H9 (cell line): ENCODE data around the gene LHFPL5. TPM values are rescaled to one million over a fixed set of nuclear protein-coding genes. Genes with fewer than 3 reads are reported as not detected.
A peak's percentile ranks its signal among the peaks of the same experiment; 100 is the strongest.

Experiments used
- DNase-seq: peaks from one replicate; pipeline ENCODE4 v3.0.0-alpha.2; 2017
- H2AFZ ChIP-seq: one replicate; pipeline ENCODE4 v1.6.1; 2013; ENCODE audit warnings: mild to moderate bottlenecking, low read length, control low read depth, moderate library complexity
- H2AK5ac ChIP-seq: 2 replicates; pipeline ENCODE4 v1.6.1; 2013; ENCODE audit warnings: low read length, control low read depth, mixed read lengths; ENCODE audit not compliant: insufficient read length
- H2BK120ac ChIP-seq: one replicate; pipeline ENCODE4 v1.6.1; 2013; ENCODE audit warnings: low read depth, mild to moderate bottlenecking, low read length, control low read depth, inconsistent platforms; ENCODE audit not compliant: poor library complexity, severe bottlenecking
- H2BK12ac ChIP-seq: 2 replicates; pipeline ENCODE4 v1.6.1; 2013; ENCODE audit warnings: low read length, control low read depth, mixed read lengths, low read depth; ENCODE audit not compliant: insufficient read length
- H2BK15ac ChIP-seq: 2 replicates; pipeline ENCODE4 v1.6.1; 2013; ENCODE audit warnings: low read depth, low read length, control low read depth
- H2BK20ac ChIP-seq: one replicate; pipeline ENCODE4 v1.6.1; 2013; ENCODE audit warnings: low read depth, mild to moderate bottlenecking, low read length, control low read depth, inconsistent platforms; ENCODE audit not compliant: poor library complexity, severe bottlenecking
- H2BK5ac ChIP-seq: 2 replicates; pipeline ENCODE4 v1.6.1; 2013; ENCODE audit warnings: low read length, control low read depth, mixed read lengths; ENCODE audit not compliant: insufficient read length
- H3K14ac ChIP-seq: 2 replicates; pipeline ENCODE4 v1.6.1; 2013; ENCODE audit warnings: low read length, control low read depth; ENCODE audit not compliant: insufficient read depth
- H3K18ac ChIP-seq: 2 replicates; pipeline ENCODE4 v1.6.1; 2013; ENCODE audit warnings: low read depth, mild to moderate bottlenecking, mixed read lengths, low read length, control low read depth; ENCODE audit not compliant: insufficient read length
- H3K23ac ChIP-seq: 2 replicates; pipeline ENCODE4 v1.6.1; 2013; ENCODE audit warnings: low read length, control low read depth, mixed read lengths, low read depth; ENCODE audit not compliant: insufficient read length
- H3K23me2 ChIP-seq: 2 replicates; pipeline ENCODE4 v1.6.1; 2013; ENCODE audit warnings: low read depth, mild to moderate bottlenecking, mixed read lengths, low read length, control low read depth; ENCODE audit not compliant: insufficient read length, poor library complexity, severe bottlenecking
- H3K27ac ChIP-seq: 2 replicates; pipeline ENCODE4 v1.5.1; 2013; ENCODE audit warnings: low read length, control low read depth, mixed read lengths, low read depth; ENCODE audit not compliant: insufficient read length
- H3K27me3 ChIP-seq: 2 replicates; pipeline ENCODE4 v1.6.1; 2013; ENCODE audit warnings: low read length, control low read depth, inconsistent platforms; ENCODE audit not compliant: insufficient read depth
- H3K4ac ChIP-seq: 2 replicates; pipeline ENCODE4 v1.6.1; 2013; ENCODE audit warnings: low read depth, mild to moderate bottlenecking, control low read depth, inconsistent platforms, low read length, moderate library complexity
- H3K4me1 ChIP-seq: 2 replicates; pipeline ENCODE4 v1.6.1; 2013; ENCODE audit warnings: low read length, control low read depth, inconsistent platforms; ENCODE audit not compliant: insufficient read depth
- H3K4me2 ChIP-seq: 2 replicates; pipeline ENCODE4 v1.6.1; 2013; ENCODE audit warnings: low read length, control low read depth, mixed read lengths; ENCODE audit not compliant: insufficient read length, insufficient read depth
- H3K56ac ChIP-seq: 2 replicates; pipeline ENCODE4 v1.6.1; 2013; ENCODE audit warnings: low read depth, mild to moderate bottlenecking, mixed read lengths, low read length, control low read depth; ENCODE audit not compliant: insufficient read length
- H3K79me1 ChIP-seq: 2 replicates; pipeline ENCODE4 v1.6.1; 2013; ENCODE audit warnings: low read depth, mild to moderate bottlenecking, moderate library complexity, low read length, control low read depth, inconsistent platforms; ENCODE audit not compliant: insufficient read depth, poor library complexity, severe bottlenecking
- H3K79me2 ChIP-seq: 2 replicates; pipeline ENCODE4 v1.6.1; 2013; ENCODE audit warnings: low read length, control low read depth, inconsistent platforms; ENCODE audit not compliant: insufficient read depth
- H3K9ac ChIP-seq: 2 replicates; pipeline ENCODE4 v1.6.1; 2013; ENCODE audit warnings: low read length, control low read depth, mixed read lengths; ENCODE audit not compliant: insufficient read length; ENCODE audit errors: extremely low read depth
- H3K9me3 ChIP-seq: one replicate; pipeline ENCODE4 v1.6.1; 2013; ENCODE audit warnings: low read depth, low read length, inconsistent platforms; ENCODE audit not compliant: control insufficient read depth
- H3T11ph ChIP-seq: one replicate; pipeline ENCODE4 v1.6.1; 2013; ENCODE audit warnings: mild to moderate bottlenecking, low read length, control low read depth, inconsistent platforms
- H4K20me1 ChIP-seq: one replicate; pipeline ENCODE4 v1.6.1; 2013; ENCODE audit not compliant: control insufficient read depth, insufficient read length, insufficient read depth
- H4K5ac ChIP-seq: 2 replicates; pipeline ENCODE4 v1.6.1; 2013; ENCODE audit warnings: low read depth, mild to moderate bottlenecking, mixed read lengths, low read length, control low read depth; ENCODE audit not compliant: insufficient read length
- H4K8ac ChIP-seq: replicated peaks from 2 replicates; pipeline ENCODE4 v1.6.1; 2013; ENCODE audit warnings: low read length, control low read depth, mixed read lengths, low read depth; ENCODE audit not compliant: insufficient read length
- H4K91ac ChIP-seq: 2 replicates; pipeline ENCODE4 v1.6.1; 2013; ENCODE audit warnings: low read depth, mild to moderate bottlenecking, moderate library complexity, mixed read lengths, low read length, control low read depth; ENCODE audit not compliant: insufficient read length
- H3K27ac Mint-ChIP-seq, 3 experiments: 2 replicates in 2 of 3; 3 replicates in 1 of 3; pipeline ENCODE4 v1.8.0; 2020 to 2021; ENCODE audit warnings: mixed read lengths in 3 of 3, mild to moderate bottlenecking in 1 of 3, moderate library complexity in 1 of 3
- H3K27me3 Mint-ChIP-seq: 2 replicates; pipeline ENCODE4 v1.8.0; 2021; ENCODE audit warnings: low read depth, mild to moderate bottlenecking, moderate library complexity, mixed read lengths
- H3K36me3 Mint-ChIP-seq, 3 experiments: 2 replicates in 2 of 3; 3 replicates in 1 of 3; pipeline ENCODE4 v1.8.0; 2020 to 2021; ENCODE audit warnings: low read depth in 3 of 3, mixed read lengths in 3 of 3; ENCODE audit not compliant: insufficient read depth in 1 of 3
- H3K4me1 Mint-ChIP-seq, 2 experiments: 2 replicates each; pipeline ENCODE4 v1.8.0; 2020; ENCODE audit warnings: mixed read lengths in 2 of 2
- H3K4me3 Mint-ChIP-seq, 2 experiments: 2 replicates in 1 of 2; 3 replicates in 1 of 2; pipeline ENCODE4 v1.8.0; 2020 to 2021; ENCODE audit warnings: mild to moderate bottlenecking in 2 of 2, mixed read lengths in 2 of 2, moderate library complexity in 1 of 2
- H3K9me3 Mint-ChIP-seq, 2 experiments: 2 replicates in 1 of 2; 3 replicates in 1 of 2; pipeline ENCODE4 v1.8.0; 2020; ENCODE audit warnings: mild to moderate bottlenecking in 2 of 2, mixed read lengths in 2 of 2, moderate library complexity in 1 of 2
- WGBS: extraction: QIAGEN DNeasy Blood & Tissue Kit; methylation state at CpG from one replicate; pipeline ENCODE4 v1.1.7; 2013; ENCODE audit warnings: missing lambda C conversion rate, low lambda C conversion rate, mixed read lengths; ENCODE audit not compliant: insufficient read length; ENCODE audit errors: extremely low coverage; 5-methylcytosine and 5-hydroxymethylcytosine counted together
- total RNA-seq: library from RNA; stranded (reverse); gene quantifications from 2 replicates; pipeline ENCODE4 v1.2.1, GENCODE V29; 2021
- TF ChIP-seq, protein P1 (sequence below): fragments of 200-600 bp; sonication (generic); conservative IDR thresholded peaks from 3 replicates; pipeline ENCODE4 v1.8.0; 2021; ENCODE audit warnings: antibody characterized with exemption, mild to moderate bottlenecking

LHFPL5 gene
- total RNA-seq, 1 experiment from 2014 or later, result not detected

DNA sequence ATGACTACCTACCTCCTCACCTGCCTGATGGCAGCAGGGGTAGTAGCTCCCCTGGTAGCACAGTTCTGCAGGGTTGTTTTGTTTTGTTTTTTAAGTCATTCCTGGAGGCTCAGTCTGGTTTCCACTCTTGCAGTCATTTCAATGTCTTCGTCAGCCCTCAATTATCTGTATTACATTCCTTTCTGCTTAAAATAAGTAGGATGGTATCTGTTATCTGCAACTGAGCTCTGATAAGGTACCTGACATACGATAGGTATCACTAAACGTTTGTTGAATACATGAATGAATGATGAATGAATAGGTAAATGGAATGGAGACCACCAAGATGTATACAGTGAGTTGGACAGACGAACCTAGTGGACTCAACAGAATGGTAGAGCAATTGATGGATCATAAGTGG is 35.9 kb upstream of the LHFPL5 start:
- Mint-ChIP-seq H3K27me3 (no peaks in the 10 kb centered on the region; the same call in 1 of the 2 replicates), H3K4me3 (no peak overlapping the region; a peak in 1 of 5 replicates), H3K36me3 (no peaks in the 10 kb centered on the region), H3K27ac (peak overlapping the region in 1 of 3 experiments; percentile 22; a peak in 1 of 7 replicates), H3K9me3 (no peaks in the 10 kb centered on the region), H3K4me1 (peaks cover 14 to 22% of the 10 kb centered on the region in 2 experiments)
- H4K5ac ChIP-seq, result no peak overlapping the region
- H3K27ac ChIP-seq, result no peak overlapping the region
- H3T11ph ChIP-seq, result no peak overlapping the region
- H3K23ac ChIP-seq, result no peak overlapping the region
- no peaks in the 10 kb centered on the region for H3K27me3 ChIP-seq
- no peaks in the 10 kb centered on the region for H3K79me2 ChIP-seq
- no peak overlapping the region for H2BK5ac ChIP-seq
- H3K18ac ChIP-seq, result no peak overlapping the region
- H3K14ac ChIP-seq, result no peak overlapping the region
- no peak overlapping the region for H2AFZ ChIP-seq
- H2BK120ac ChIP-seq, result no peak overlapping the region
- H3K9ac ChIP-seq, result no peak overlapping the region
- TF ChIP-seq, protein P1, sequence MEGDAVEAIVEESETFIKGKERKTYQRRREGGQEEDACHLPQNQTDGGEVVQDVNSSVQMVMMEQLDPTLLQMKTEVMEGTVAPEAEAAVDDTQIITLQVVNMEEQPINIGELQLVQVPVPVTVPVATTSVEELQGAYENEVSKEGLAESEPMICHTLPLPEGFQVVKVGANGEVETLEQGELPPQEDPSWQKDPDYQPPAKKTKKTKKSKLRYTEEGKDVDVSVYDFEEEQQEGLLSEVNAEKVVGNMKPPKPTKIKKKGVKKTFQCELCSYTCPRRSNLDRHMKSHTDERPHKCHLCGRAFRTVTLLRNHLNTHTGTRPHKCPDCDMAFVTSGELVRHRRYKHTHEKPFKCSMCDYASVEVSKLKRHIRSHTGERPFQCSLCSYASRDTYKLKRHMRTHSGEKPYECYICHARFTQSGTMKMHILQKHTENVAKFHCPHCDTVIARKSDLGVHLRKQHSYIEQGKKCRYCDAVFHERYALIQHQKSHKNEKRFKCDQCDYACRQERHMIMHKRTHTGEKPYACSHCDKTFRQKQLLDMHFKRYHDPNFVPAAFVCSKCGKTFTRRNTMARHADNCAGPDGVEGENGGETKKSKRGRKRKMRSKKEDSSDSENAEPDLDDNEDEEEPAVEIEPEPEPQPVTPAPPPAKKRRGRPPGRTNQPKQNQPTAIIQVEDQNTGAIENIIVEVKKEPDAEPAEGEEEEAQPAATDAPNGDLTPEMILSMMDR, result no peak
- H2BK20ac ChIP-seq, result no peak overlapping the region
- H3K4me1 ChIP-seq, result no peaks in the 10 kb centered on the region
- no peak overlapping the region for H3K56ac ChIP-seq
- no peak for DNase-seq
- H4K20me1 ChIP-seq, result no peaks in the 10 kb centered on the region
- H4K8ac ChIP-seq, result no peak overlapping the region
- peaks cover under 1% of the 10 kb centered on the region for H3K23me2 ChIP-seq
- whole genome bisulfite sequencing, result no CpG with 5 or more reads among the region's 4 CpGs
- H2BK15ac ChIP-seq, result no peak overlapping the region
- H3K4me2 ChIP-seq, result no peak overlapping the region
- H2BK12ac ChIP-seq, result no peak overlapping the region
- no peak overlapping the region for H3K4ac ChIP-seq
- no peaks in the 10 kb centered on the region for H3K79me1 ChIP-seq
- no peak overlapping the region for H4K91ac ChIP-seq
- no peaks in the 10 kb centered on the region for H3K9me3 ChIP-seq
- no peak overlapping the region for H2AK5ac ChIP-seq
